ENCODE results near the gene ZBTB7C.
A peak's percentile ranks its signal among the peaks of the same experiment; 100 is the strongest.

The ZBTB7C gene

GRCh38 chr18:48164701-48165100 lies 244.5 kb downstream of the ZBTB7C start:
- no peak for DNase-seq (ENCODE audit: low read depth in 3 of 3)

GRCh38 chr18:48164116-48164515 lies 245.1 kb downstream of the ZBTB7C start:
- no peak for DNase-seq (ENCODE audit: low read depth in 3 of 3)

GRCh38 chr18:48163738-48164115 lies 245.5 kb downstream of the ZBTB7C start:
- no peak for DNase-seq (ENCODE audit: low read depth in 3 of 3)

GRCh38 chr18:48162956-48163737 lies 246.0 kb downstream of the ZBTB7C start:
- no peak for DNase-seq (ENCODE audit: low read depth in 3 of 3)

- no peak for DNase-seq (ENCODE audit: low read depth in 3 of 3)
Observed at GRCh38 chr18:48161911-48162698, 247.1 kb downstream of the ZBTB7C start.

GRCh38 chr18:48161191-48161910 lies 247.8 kb downstream of the ZBTB7C start:
- DNase-seq (ENCODE audit: low read depth in 3 of 3): peak; percentile 41 to 57 (median 54)

- no peak for DNase-seq (ENCODE audit: low read depth in 3 of 3)
Observed at GRCh38 chr18:48160622-48161021, 248.6 kb downstream of the ZBTB7C start.

GRCh38 chr18:48159816-48160215 lies 249.4 kb downstream of the ZBTB7C start:
- DNase-seq (ENCODE audit: low read depth in 3 of 3): no peak

GRCh38 chr18:48158721-48159120 lies 250.5 kb downstream of the ZBTB7C start:
- no peak for DNase-seq (ENCODE audit: low read depth in 3 of 3)

GRCh38 chr18:48157956-48158355 lies 251.2 kb downstream of the ZBTB7C start:
- no peak for DNase-seq (ENCODE audit: low read depth in 3 of 3)

- no peak for DNase-seq (ENCODE audit: low read depth in 3 of 3)
Observed at GRCh38 chr18:48155856-48156255, 253.3 kb downstream of the ZBTB7C start.

GRCh38 chr18:48154828-48155227 lies 254.4 kb downstream of the ZBTB7C start:
- DNase-seq (ENCODE audit: low read depth in 3 of 3): no peak

GRCh38 chr18:48153613-48154481 lies 255.3 kb downstream of the ZBTB7C start:
- no peak for DNase-seq (ENCODE audit: low read depth in 3 of 3)

GRCh38 chr18:48152549-48152948 lies 256.6 kb downstream of the ZBTB7C start:
- DNase-seq (ENCODE audit: low read depth in 3 of 3): no peak

- DNase-seq (ENCODE audit: low read depth in 3 of 3): no peak
Observed at GRCh38 chr18:48151421-48152065, 257.6 kb downstream of the ZBTB7C start.

- DNase-seq (ENCODE audit: low read depth in 3 of 3): no peak
Observed at GRCh38 chr18:48149020-48149685, 260.0 kb downstream of the ZBTB7C start.

GRCh38 chr18:48142994-48143393 lies 266.2 kb downstream of the ZBTB7C start:
- no peak for DNase-seq (ENCODE audit: low read depth in 3 of 3)

- DNase-seq (ENCODE audit: low read depth in 3 of 3): no peak
Observed at GRCh38 chr18:48142353-48142752, 266.8 kb downstream of the ZBTB7C start.

GRCh38 chr18:48140731-48141130 lies 268.5 kb downstream of the ZBTB7C start:
- no peak for DNase-seq (ENCODE audit: low read depth in 3 of 3)

Measured in stimulated activated CD4-positive, alpha-beta T cell treated with anti-CD3 and anti-CD28 coated beads, TNF-alpha, amount 100 ng/mL, for 4 hours (primary cell).